Prostate gland (tissue), 2 donors: ENCODE measurements around the gene ZMIZ1.

Experiments used
- CTCF ChIP-seq, 4 experiments: fragments of 200-600 bp in 2 of 4; fragments of 450-650 bp in 2 of 4; sonication (generic) in 2 of 4; IDR thresholded peaks; 1 replicate in 3 of 4; 2 replicates in 1 of 4; pipeline ENCODE4 v1.5.1; 2016 to 2019; ENCODE audit warnings: antibody characterized with exemption in 4 of 4, mild to moderate bottlenecking in 2 of 4, moderate library complexity in 2 of 4
- POLR2AphosphoS5 ChIP-seq: sonication (generic); formaldehyde crosslinking; IDR thresholded peaks from one replicate; pipeline ENCODE4 v1.6.1; 2017; ENCODE audit warnings: antibody characterized with exemption

- TF ChIP-seq CTCF (IDR thresholded peaks at IDR 0.05) = no peak
- no peak for TF ChIP-seq POLR2AphosphoS5
These were observed 15.7 kb upstream of the ZMIZ1 start for GRCh38 chr10:79053081-79053434.
